H9 (cell line): Measurements from ENCODE around the gene RBM34. TPM values are rescaled to one million over a fixed set of nuclear protein-coding genes. Genes with fewer than 3 reads are reported as not detected.

Experiments
- DNase-seq: peaks from one replicate; pipeline ENCODE4 v3.0.0-alpha.2; 2017
- H2AFZ ChIP-seq: one replicate; pipeline ENCODE4 v1.6.1; 2013; ENCODE audit warnings: mild to moderate bottlenecking, low read length, control low read depth, moderate library complexity
- H2AK5ac ChIP-seq: 2 replicates; pipeline ENCODE4 v1.6.1; 2013; ENCODE audit warnings: low read length, control low read depth, mixed read lengths; ENCODE audit not compliant: insufficient read length
- H2BK120ac ChIP-seq: one replicate; pipeline ENCODE4 v1.6.1; 2013; ENCODE audit warnings: low read depth, mild to moderate bottlenecking, low read length, control low read depth, inconsistent platforms; ENCODE audit not compliant: poor library complexity, severe bottlenecking
- H2BK12ac ChIP-seq: 2 replicates; pipeline ENCODE4 v1.6.1; 2013; ENCODE audit warnings: low read length, control low read depth, mixed read lengths, low read depth; ENCODE audit not compliant: insufficient read length
- H2BK15ac ChIP-seq: 2 replicates; pipeline ENCODE4 v1.6.1; 2013; ENCODE audit warnings: low read depth, low read length, control low read depth
- H2BK20ac ChIP-seq: one replicate; pipeline ENCODE4 v1.6.1; 2013; ENCODE audit warnings: low read depth, mild to moderate bottlenecking, low read length, control low read depth, inconsistent platforms; ENCODE audit not compliant: poor library complexity, severe bottlenecking
- H2BK5ac ChIP-seq: 2 replicates; pipeline ENCODE4 v1.6.1; 2013; ENCODE audit warnings: low read length, control low read depth, mixed read lengths; ENCODE audit not compliant: insufficient read length
- H3K14ac ChIP-seq: 2 replicates; pipeline ENCODE4 v1.6.1; 2013; ENCODE audit warnings: low read length, control low read depth; ENCODE audit not compliant: insufficient read depth
- H3K18ac ChIP-seq: 2 replicates; pipeline ENCODE4 v1.6.1; 2013; ENCODE audit warnings: low read depth, mild to moderate bottlenecking, mixed read lengths, low read length, control low read depth; ENCODE audit not compliant: insufficient read length
- H3K23ac ChIP-seq: 2 replicates; pipeline ENCODE4 v1.6.1; 2013; ENCODE audit warnings: low read length, control low read depth, mixed read lengths, low read depth; ENCODE audit not compliant: insufficient read length
- H3K23me2 ChIP-seq: 2 replicates; pipeline ENCODE4 v1.6.1; 2013; ENCODE audit warnings: low read depth, mild to moderate bottlenecking, mixed read lengths, low read length, control low read depth; ENCODE audit not compliant: insufficient read length, poor library complexity, severe bottlenecking
- H3K27ac ChIP-seq: 2 replicates; pipeline ENCODE4 v1.5.1; 2013; ENCODE audit warnings: low read length, control low read depth, mixed read lengths, low read depth; ENCODE audit not compliant: insufficient read length
- H3K27me3 ChIP-seq: 2 replicates; pipeline ENCODE4 v1.6.1; 2013; ENCODE audit warnings: low read length, control low read depth, inconsistent platforms; ENCODE audit not compliant: insufficient read depth
- H3K4ac ChIP-seq: 2 replicates; pipeline ENCODE4 v1.6.1; 2013; ENCODE audit warnings: low read depth, mild to moderate bottlenecking, control low read depth, inconsistent platforms, low read length, moderate library complexity
- H3K4me1 ChIP-seq: 2 replicates; pipeline ENCODE4 v1.6.1; 2013; ENCODE audit warnings: low read length, control low read depth, inconsistent platforms; ENCODE audit not compliant: insufficient read depth
- H3K4me2 ChIP-seq: 2 replicates; pipeline ENCODE4 v1.6.1; 2013; ENCODE audit warnings: low read length, control low read depth, mixed read lengths; ENCODE audit not compliant: insufficient read length, insufficient read depth
- H3K56ac ChIP-seq: 2 replicates; pipeline ENCODE4 v1.6.1; 2013; ENCODE audit warnings: low read depth, mild to moderate bottlenecking, mixed read lengths, low read length, control low read depth; ENCODE audit not compliant: insufficient read length
- H3K79me1 ChIP-seq: 2 replicates; pipeline ENCODE4 v1.6.1; 2013; ENCODE audit warnings: low read depth, mild to moderate bottlenecking, moderate library complexity, low read length, control low read depth, inconsistent platforms; ENCODE audit not compliant: insufficient read depth, poor library complexity, severe bottlenecking
- H3K79me2 ChIP-seq: 2 replicates; pipeline ENCODE4 v1.6.1; 2013; ENCODE audit warnings: low read length, control low read depth, inconsistent platforms; ENCODE audit not compliant: insufficient read depth
- H3K9ac ChIP-seq: 2 replicates; pipeline ENCODE4 v1.6.1; 2013; ENCODE audit warnings: low read length, control low read depth, mixed read lengths; ENCODE audit not compliant: insufficient read length; ENCODE audit errors: extremely low read depth
- H3K9me3 ChIP-seq: one replicate; pipeline ENCODE4 v1.6.1; 2013; ENCODE audit warnings: low read depth, low read length, inconsistent platforms; ENCODE audit not compliant: control insufficient read depth
- H3T11ph ChIP-seq: one replicate; pipeline ENCODE4 v1.6.1; 2013; ENCODE audit warnings: mild to moderate bottlenecking, low read length, control low read depth, inconsistent platforms
- H4K20me1 ChIP-seq: one replicate; pipeline ENCODE4 v1.6.1; 2013; ENCODE audit not compliant: control insufficient read depth, insufficient read length, insufficient read depth
- H4K5ac ChIP-seq: 2 replicates; pipeline ENCODE4 v1.6.1; 2013; ENCODE audit warnings: low read depth, mild to moderate bottlenecking, mixed read lengths, low read length, control low read depth; ENCODE audit not compliant: insufficient read length
- H4K8ac ChIP-seq: replicated peaks from 2 replicates; pipeline ENCODE4 v1.6.1; 2013; ENCODE audit warnings: low read length, control low read depth, mixed read lengths, low read depth; ENCODE audit not compliant: insufficient read length
- H4K91ac ChIP-seq: 2 replicates; pipeline ENCODE4 v1.6.1; 2013; ENCODE audit warnings: low read depth, mild to moderate bottlenecking, moderate library complexity, mixed read lengths, low read length, control low read depth; ENCODE audit not compliant: insufficient read length
- H3K27ac Mint-ChIP-seq, 3 experiments: 2 replicates in 2 of 3; 3 replicates in 1 of 3; pipeline ENCODE4 v1.8.0; 2020 to 2021; ENCODE audit warnings: mixed read lengths in 3 of 3, mild to moderate bottlenecking in 1 of 3, moderate library complexity in 1 of 3
- H3K27me3 Mint-ChIP-seq: 2 replicates; pipeline ENCODE4 v1.8.0; 2021; ENCODE audit warnings: low read depth, mild to moderate bottlenecking, moderate library complexity, mixed read lengths
- H3K36me3 Mint-ChIP-seq, 3 experiments: 2 replicates in 2 of 3; 3 replicates in 1 of 3; pipeline ENCODE4 v1.8.0; 2020 to 2021; ENCODE audit warnings: low read depth in 3 of 3, mixed read lengths in 3 of 3; ENCODE audit not compliant: insufficient read depth in 1 of 3
- H3K4me1 Mint-ChIP-seq, 2 experiments: 2 replicates each; pipeline ENCODE4 v1.8.0; 2020; ENCODE audit warnings: mixed read lengths in 2 of 2
- H3K4me3 Mint-ChIP-seq, 2 experiments: 2 replicates in 1 of 2; 3 replicates in 1 of 2; pipeline ENCODE4 v1.8.0; 2020 to 2021; ENCODE audit warnings: mild to moderate bottlenecking in 2 of 2, mixed read lengths in 2 of 2, moderate library complexity in 1 of 2
- H3K9me3 Mint-ChIP-seq, 2 experiments: 2 replicates in 1 of 2; 3 replicates in 1 of 2; pipeline ENCODE4 v1.8.0; 2020; ENCODE audit warnings: mild to moderate bottlenecking in 2 of 2, mixed read lengths in 2 of 2, moderate library complexity in 1 of 2
- WGBS: extraction: QIAGEN DNeasy Blood & Tissue Kit; methylation state at CpG from one replicate; pipeline ENCODE4 v1.1.7; 2013; ENCODE audit warnings: missing lambda C conversion rate, low lambda C conversion rate, mixed read lengths; ENCODE audit not compliant: insufficient read length; ENCODE audit errors: extremely low coverage; 5-methylcytosine and 5-hydroxymethylcytosine counted together
- total RNA-seq: library from RNA; stranded (reverse); gene quantifications from 2 replicates; pipeline ENCODE4 v1.2.1, GENCODE V29; 2021
- TF ChIP-seq, protein P1 (sequence below): fragments of 200-600 bp; sonication (generic); conservative IDR thresholded peaks from 3 replicates; pipeline ENCODE4 v1.8.0; 2021; ENCODE audit warnings: antibody characterized with exemption, mild to moderate bottlenecking

The RBM34 gene
- total RNA-seq, 1 experiment from 2014 or later, result 121 TPM

DNA sequence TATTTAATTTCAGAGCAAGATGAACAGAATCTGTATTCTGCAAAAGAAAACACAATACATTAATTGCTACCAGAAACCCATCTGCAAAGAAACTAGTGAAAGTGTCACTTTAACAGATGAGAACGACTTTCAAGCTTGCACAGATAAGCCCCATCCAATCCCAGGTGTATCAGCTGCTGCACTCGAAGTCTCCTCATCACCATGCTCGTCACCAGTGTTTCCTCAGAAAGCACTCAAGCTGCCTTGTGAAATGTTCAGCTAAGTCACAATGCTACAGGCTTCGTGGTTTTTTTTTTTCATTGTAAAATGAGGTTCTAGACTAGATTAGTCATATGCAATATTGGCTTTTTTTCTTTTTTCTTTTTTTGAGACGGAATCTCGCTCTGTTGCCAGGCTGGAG lies 29.1 kb downstream of the RBM34 start:
- WGBS, result no CpG with 5 or more reads among the region's 6 CpGs
- TF ChIP-seq, protein P1, sequence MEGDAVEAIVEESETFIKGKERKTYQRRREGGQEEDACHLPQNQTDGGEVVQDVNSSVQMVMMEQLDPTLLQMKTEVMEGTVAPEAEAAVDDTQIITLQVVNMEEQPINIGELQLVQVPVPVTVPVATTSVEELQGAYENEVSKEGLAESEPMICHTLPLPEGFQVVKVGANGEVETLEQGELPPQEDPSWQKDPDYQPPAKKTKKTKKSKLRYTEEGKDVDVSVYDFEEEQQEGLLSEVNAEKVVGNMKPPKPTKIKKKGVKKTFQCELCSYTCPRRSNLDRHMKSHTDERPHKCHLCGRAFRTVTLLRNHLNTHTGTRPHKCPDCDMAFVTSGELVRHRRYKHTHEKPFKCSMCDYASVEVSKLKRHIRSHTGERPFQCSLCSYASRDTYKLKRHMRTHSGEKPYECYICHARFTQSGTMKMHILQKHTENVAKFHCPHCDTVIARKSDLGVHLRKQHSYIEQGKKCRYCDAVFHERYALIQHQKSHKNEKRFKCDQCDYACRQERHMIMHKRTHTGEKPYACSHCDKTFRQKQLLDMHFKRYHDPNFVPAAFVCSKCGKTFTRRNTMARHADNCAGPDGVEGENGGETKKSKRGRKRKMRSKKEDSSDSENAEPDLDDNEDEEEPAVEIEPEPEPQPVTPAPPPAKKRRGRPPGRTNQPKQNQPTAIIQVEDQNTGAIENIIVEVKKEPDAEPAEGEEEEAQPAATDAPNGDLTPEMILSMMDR, result no peak
- Histone ChIP-seq H4K91ac (no peak overlapping the region), H3K9me3 (no peaks in the 10 kb centered on the region), H2BK5ac (no peak overlapping the region), H3K27ac (no peak overlapping the region), H3K18ac (no peak overlapping the region), H3K9ac (no peak overlapping the region), H3K27me3 (no peaks in the 10 kb centered on the region), H2BK20ac (no peak overlapping the region), H3K23me2 (peaks cover 3% of the 10 kb centered on the region), H4K8ac (no peak overlapping the region), H3K4me2 (no peak overlapping the region), H2BK120ac (no peak overlapping the region), H3K4me1 (no peaks in the 10 kb centered on the region), H3T11ph (no peak overlapping the region), H2AK5ac (no peak overlapping the region), H2BK12ac (no peak overlapping the region), H2AFZ (no peak overlapping the region), H3K4ac (no peak overlapping the region), H4K5ac (no peak overlapping the region), H3K23ac (no peak overlapping the region), H3K79me1 (no peaks in the 10 kb centered on the region), H3K79me2 (peaks cover 16% of the 10 kb centered on the region), H3K56ac (no peak overlapping the region), H4K20me1 (no peaks in the 10 kb centered on the region), H2BK15ac (no peak overlapping the region), H3K14ac (no peak overlapping the region)
- H3K27me3 Mint-ChIP-seq, result no peaks in the 10 kb centered on the region
- no peak overlapping the region for H3K4me3 Mint-ChIP-seq
- H3K36me3 Mint-ChIP-seq, result peaks cover 36 to 70% (median 64%) of the 10 kb centered on the region in 3 experiments
- H3K27ac Mint-ChIP-seq, result no peak overlapping the region
- no peak for DNase-seq
- no peaks in the 10 kb centered on the region for H3K9me3 Mint-ChIP-seq
- H3K4me1 Mint-ChIP-seq, result peaks cover 3 to 12% of the 10 kb centered on the region in 2 experiments
